SKM-1 (cell line): ENCODE measurements around the gene CDH12.
"Not testable (repeated sequence)": the region's sequence is repeated elsewhere in the genome, so short reads cannot be mapped to it uniquely, and the experiment has no call there.

ENCODE experiments used
- DNase-seq: peaks from one replicate; lab custom pipeline; 2025; ENCODE audit not compliant: unreplicated experiment; lab: John Stamatoyannopoulos, UW

The CDH12 gene

GRCh38 chr5:22852807-22853660, at the start of gene CDH12:
Gene CDH12 (minus strand): TSS chr5:22853344.
- DNase-seq, result peak; percentile 20

- DNase-seq, result no peak
Observed at GRCh38 chr5:22901885-22902284, 48.7 kb upstream of the CDH12 start.

GRCh38 chr5:22900801-22901310, 47.7 kb upstream of the CDH12 start:
- DNase-seq, result no peak

- no peak for DNase-seq
Observed at GRCh38 chr5:22899341-22899740, 46.2 kb upstream of the CDH12 start.

- no peak for DNase-seq
Observed at GRCh38 chr5:22896152-22896551, 43.0 kb upstream of the CDH12 start.

GRCh38 chr5:22892441-22892840, 39.3 kb upstream of the CDH12 start:
- no peak for DNase-seq

GRCh38 chr5:22889720-22890119, 36.6 kb upstream of the CDH12 start:
- no peak for DNase-seq

- no peak for DNase-seq
Observed at GRCh38 chr5:22887566-22887965, 34.4 kb upstream of the CDH12 start.

- DNase-seq, result not testable (repeated sequence)
Observed at GRCh38 chr5:22858911-22859310, 5.8 kb upstream of the CDH12 start.

GRCh38 chr5:22855824-22856223, 2.7 kb upstream of the CDH12 start:
- no peak for DNase-seq

- no peak for DNase-seq
Observed at GRCh38 chr5:22850981-22851380, 2.2 kb downstream of the CDH12 start.

GRCh38 chr5:22846693-22847092, 6.5 kb downstream of the CDH12 start:
- DNase-seq, result no peak

GRCh38 chr5:22844636-22845035, 8.5 kb downstream of the CDH12 start:
- no peak for DNase-seq

GRCh38 chr5:22844155-22844554, 9.0 kb downstream of the CDH12 start:
- DNase-seq, result no peak

GRCh38 chr5:22842574-22842973, 10.6 kb downstream of the CDH12 start:
- DNase-seq, result no peak

GRCh38 chr5:22837803-22838202, 15.3 kb downstream of the CDH12 start:
- DNase-seq, result no peak

GRCh38 chr5:22835686-22836085, 17.5 kb downstream of the CDH12 start:
- DNase-seq, result no peak

- DNase-seq, result no peak
Observed at GRCh38 chr5:22793463-22793862, 59.7 kb downstream of the CDH12 start.

GRCh38 chr5:22787807-22788206, 65.3 kb downstream of the CDH12 start:
- no peak for DNase-seq

- no peak for DNase-seq
Observed at GRCh38 chr5:22787398-22787797, 65.7 kb downstream of the CDH12 start.

- no peak for DNase-seq
Observed at GRCh38 chr5:22780756-22781155, 72.4 kb downstream of the CDH12 start.

- DNase-seq, result peak; percentile 8
Observed at GRCh38 chr5:22779499-22779898, 73.6 kb downstream of the CDH12 start.

GRCh38 chr5:22776285-22776684, 76.9 kb downstream of the CDH12 start:
- DNase-seq, result no peak
